Small intestine (tissue), 7 donors: Measurements from ENCODE around the gene HIVEP1. TPM values are rescaled to one million over a fixed set of nuclear protein-coding genes. Genes with fewer than 3 reads are reported as not detected.

Experiments used
- DNase-seq, 2 donors: peaks; one replicate each; pipeline versions ENCODE4 v3.0.0 to v3.0.0-alpha.2; 2013
- FAIRE-seq: peaks from 2 replicates; lab custom pipeline; 2012; peaks lifted over from hg19 to GRCh38; lab: Jason Lieb, UNC
- H3K27ac ChIP-seq, 3 donors: one replicate each; pipeline ENCODE4 v1.5.1; 2013; ENCODE audit warnings: low read length in 2 of 3, mild to moderate bottlenecking in 2 of 3, control low read depth in 1 of 3, inconsistent platforms in 1 of 3, low read depth in 1 of 3, moderate library complexity in 1 of 3
- H3K27me3 ChIP-seq, 3 donors: one replicate each; pipeline ENCODE4 v1.6.1; 2013; ENCODE audit warnings: low read length in 3 of 3, inconsistent platforms in 1 of 3; ENCODE audit not compliant: control insufficient read depth in 3 of 3, insufficient read depth in 3 of 3
- H3K36me3 ChIP-seq, 3 donors: one replicate each; pipeline ENCODE4 v1.6.1; 2013; ENCODE audit warnings: low read length in 3 of 3, inconsistent platforms in 1 of 3, low read depth in 1 of 3, mild to moderate bottlenecking in 1 of 3, moderate library complexity in 1 of 3; ENCODE audit not compliant: control insufficient read depth in 3 of 3, insufficient read depth in 2 of 3
- H3K4me1 ChIP-seq, 3 donors: one replicate each; pipeline ENCODE4 v1.6.1; 2013; ENCODE audit warnings: low read length in 2 of 3, inconsistent platforms in 1 of 3, low read depth in 1 of 3, mild to moderate bottlenecking in 1 of 3, moderate library complexity in 1 of 3; ENCODE audit not compliant: control insufficient read depth in 3 of 3, insufficient read depth in 2 of 3
- H3K4me3 ChIP-seq, 3 donors: one replicate each; pipeline ENCODE4 v1.5.1; 2013; ENCODE audit warnings: low read length in 3 of 3, control low read depth in 1 of 3, inconsistent platforms in 1 of 3, low read depth in 1 of 3, mild to moderate bottlenecking in 1 of 3, moderate library complexity in 1 of 3
- H3K9me3 ChIP-seq, 2 donors: one replicate each; pipeline ENCODE4 v1.6.1; 2013; ENCODE audit warnings: low read depth in 1 of 2, low read length in 1 of 2; ENCODE audit not compliant: control insufficient read depth in 2 of 2, insufficient read depth in 1 of 2
- WGBS, 3 donors: extraction: QIAGEN DNeasy Blood & Tissue Kit; methylation state at CpG; one replicate each; pipeline ENCODE4 v1.1.7; 2013; 5-methylcytosine and 5-hydroxymethylcytosine counted together
- polyA plus RNA-seq, 4 donors: library from polyadenylated mRNA; stranded (reverse) in 3 of 4; unstranded in 1 of 4; fragments of 200-250 nt in 3 of 4; fragments of 120-200 nt in 1 of 4; gene quantifications; one replicate each; pipeline versions ENCODE4 v1.2.1 to v1.2.3, GENCODE V29; 2013
- donor health status: healthy with polysubstance abuse.
- donor health status: control.
- donor health status: control.
- donor health status: Bipolar disorder and iron deficiency.
- donor health status: healthy.

The HIVEP1 gene
- polyA plus RNA-seq, 4 donors, result 4.9 to 25.4 (median 6.4) TPM

- no peak for FAIRE-seq
- Histone ChIP-seq H3K27ac (no peak overlapping the region), H3K36me3 (no peaks in the 10 kb centered on the region), H3K4me3 (no peak overlapping the region), H3K4me1 (no peaks in the 10 kb centered on the region), H3K9me3 (no peaks in the 10 kb centered on the region), H3K27me3 (no peaks in the 10 kb centered on the region)
- WGBS, 3 donors, result 70 to 98% (median 73%) methylated on average over 3 to 4 of the region's 4 CpGs
- no peak for DNase-seq
Observed at GRCh38 chr6:12186528-12186927, 174.4 kb downstream of the HIVEP1 start.

DNA sequence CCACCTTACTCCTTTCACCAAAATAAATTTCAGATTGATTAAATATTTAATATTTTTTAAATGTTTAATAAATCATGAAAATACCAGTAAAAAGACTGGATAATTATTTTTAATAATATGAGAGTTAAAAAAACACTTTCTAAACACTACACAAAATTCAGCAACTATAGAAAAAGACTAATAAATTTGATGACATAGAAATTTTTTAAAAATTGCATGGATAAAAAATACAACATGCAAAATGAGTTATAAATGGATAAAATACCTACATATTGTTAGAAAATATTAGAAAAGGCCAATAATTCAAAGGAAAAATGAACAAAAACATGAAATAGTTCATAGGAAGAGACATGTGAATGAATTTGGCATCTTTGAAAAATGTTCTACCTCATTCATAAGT lies 177.0 kb downstream of the HIVEP1 start:
- Histone ChIP-seq H3K9me3 (no peaks in the 10 kb centered on the region), H3K4me3 (no peak overlapping the region), H3K36me3 (no peaks in the 10 kb centered on the region), H3K27me3 (no peaks in the 10 kb centered on the region), H3K27ac (no peak overlapping the region), H3K4me1 (no peaks in the 10 kb centered on the region)
- no peak for DNase-seq
- peak; percentile 89 for FAIRE-seq

DNA sequence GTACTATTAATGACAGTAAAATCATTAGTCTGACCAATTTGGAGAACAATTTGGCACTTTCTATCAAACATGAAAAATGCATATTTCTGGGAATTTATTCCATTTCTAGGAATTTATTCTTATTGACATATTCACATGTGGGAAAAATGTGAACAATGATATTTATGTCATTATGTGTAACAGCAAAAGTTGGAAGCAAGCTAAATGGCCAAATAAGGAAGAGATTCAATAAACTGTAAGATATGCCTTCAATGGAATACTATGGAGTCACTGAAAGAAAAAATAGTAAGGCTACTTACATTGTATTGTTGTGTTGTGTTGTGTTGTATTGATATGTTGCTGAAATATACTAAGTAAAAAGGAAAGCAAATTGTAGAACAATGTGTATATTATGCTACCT lies 177.5 kb downstream of the HIVEP1 start:
- Histone ChIP-seq H3K27ac (no peak overlapping the region), H3K9me3 (no peaks in the 10 kb centered on the region), H3K4me1 (no peaks in the 10 kb centered on the region), H3K27me3 (no peaks in the 10 kb centered on the region), H3K4me3 (no peak overlapping the region), H3K36me3 (no peaks in the 10 kb centered on the region)
- FAIRE-seq (no peak), DNase-seq (no peak)

DNA sequence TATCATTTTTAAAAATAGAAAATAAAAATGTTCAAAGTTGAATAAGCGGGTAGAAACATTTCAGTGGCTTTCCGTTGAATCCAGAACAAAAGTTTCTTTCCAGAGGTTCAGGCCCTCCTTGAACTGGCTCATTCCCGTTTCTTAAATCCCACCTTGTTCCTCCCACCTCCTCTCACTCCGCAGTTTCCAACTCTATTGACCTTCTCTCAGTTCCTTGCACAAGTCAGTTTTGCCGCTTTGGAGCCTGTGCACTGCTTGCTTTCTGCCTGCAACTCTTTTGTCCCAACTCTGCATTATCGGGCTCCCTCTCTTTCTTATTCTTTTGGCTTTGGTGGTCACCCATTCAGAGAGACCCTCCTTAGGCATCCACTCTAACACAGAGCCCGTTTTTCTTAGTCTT lies 178.1 kb downstream of the HIVEP1 start:
- H3K36me3 ChIP-seq, result no peaks in the 10 kb centered on the region
- no peak overlapping the region for H3K27ac ChIP-seq
- H3K9me3 ChIP-seq, result no peaks in the 10 kb centered on the region
- H3K27me3 ChIP-seq, result no peaks in the 10 kb centered on the region
- no peak overlapping the region for H3K4me3 ChIP-seq
- no peak for DNase-seq
- WGBS, 3 donors, result 85 to 86% (median 86%) methylated on average over 7 of the region's 7 CpGs
- FAIRE-seq, result no peak
- H3K4me1 ChIP-seq, result no peaks in the 10 kb centered on the region

GRCh38 chr6:12196326-12196936 lies 184.3 kb downstream of the HIVEP1 start:
- no peaks in the 10 kb centered on the region for H3K9me3 ChIP-seq
- no peaks in the 10 kb centered on the region for H3K27me3 ChIP-seq
- no peak for FAIRE-seq
- 84 to 88% (median 86%) methylated on average over 6 of the region's 6 CpGs for WGBS, 3 donors
- no peak overlapping the region for H3K27ac ChIP-seq
- H3K36me3 ChIP-seq, result no peaks in the 10 kb centered on the region
- DNase-seq, result no peak
- H3K4me1 ChIP-seq, result no peaks in the 10 kb centered on the region
- no peak overlapping the region for H3K4me3 ChIP-seq

DNA sequence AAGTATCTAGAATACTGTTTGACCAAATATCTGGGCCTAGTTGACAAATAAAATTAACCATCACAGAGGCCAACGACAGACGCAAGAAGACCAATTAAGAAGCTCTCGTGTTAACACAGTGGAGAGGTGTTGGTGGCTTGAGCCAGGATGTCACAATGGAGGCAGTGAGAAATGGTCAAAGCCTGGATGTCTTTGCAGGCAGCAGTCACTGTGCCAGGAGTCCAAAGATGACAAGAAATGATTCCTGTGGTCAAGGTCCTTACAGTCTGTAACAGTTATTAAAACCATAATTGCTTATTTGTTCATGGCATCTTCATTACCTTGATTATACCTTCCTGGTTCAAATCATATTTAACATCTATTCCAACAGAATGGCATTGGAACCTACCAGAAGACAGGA lies 186.7 kb downstream of the HIVEP1 start:
- 90 to 96% (median 93%) methylated on average over 3 of the region's 3 CpGs for WGBS, 3 donors
- Histone ChIP-seq H3K27me3 (no peaks in the 10 kb centered on the region), H3K36me3 (no peaks in the 10 kb centered on the region), H3K27ac (no peak overlapping the region), H3K4me3 (no peak overlapping the region), H3K4me1 (no peaks in the 10 kb centered on the region), H3K9me3 (no peaks in the 10 kb centered on the region)
- DNase-seq, result peak; percentile 17 to 68
- FAIRE-seq, result no peak

DNA sequence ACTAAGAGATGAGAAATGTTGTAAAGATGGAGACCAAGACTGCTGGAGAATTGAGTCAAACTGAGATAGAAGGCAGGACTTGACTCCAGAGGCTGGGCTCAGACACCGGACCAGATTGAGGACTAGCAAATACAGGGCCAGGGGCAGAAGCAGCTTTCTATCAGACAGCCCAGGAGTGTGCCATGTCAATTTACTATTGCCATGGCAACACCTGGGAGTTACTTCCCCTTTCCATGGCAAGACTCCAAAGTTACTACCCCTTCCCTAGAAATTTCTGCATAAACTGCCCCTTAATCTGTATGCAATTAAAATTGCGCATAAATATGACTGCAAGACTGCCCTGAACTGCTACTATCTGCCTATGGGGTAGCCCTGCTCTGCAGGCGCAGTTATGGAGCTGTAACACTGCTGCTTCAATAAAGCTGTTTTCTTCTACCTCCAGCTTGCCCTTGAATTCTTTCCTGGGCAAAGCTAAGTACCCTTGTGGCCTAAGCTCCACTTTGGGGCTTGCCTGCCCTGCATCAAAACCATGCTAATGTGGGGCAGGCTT lies 188.0 kb downstream of the HIVEP1 start:
- DNase-seq (no peak), FAIRE-seq (no peak)
- Histone ChIP-seq H3K36me3 (no peaks in the 10 kb centered on the region), H3K27me3 (no peaks in the 10 kb centered on the region), H3K4me3 (no peak overlapping the region), H3K4me1 (no peaks in the 10 kb centered on the region), H3K27ac (no peak overlapping the region), H3K9me3 (no peaks in the 10 kb centered on the region)
- 94 to 98% (median 95%) methylated on average over 3 of the region's 3 CpGs for WGBS, 3 donors

DNA sequence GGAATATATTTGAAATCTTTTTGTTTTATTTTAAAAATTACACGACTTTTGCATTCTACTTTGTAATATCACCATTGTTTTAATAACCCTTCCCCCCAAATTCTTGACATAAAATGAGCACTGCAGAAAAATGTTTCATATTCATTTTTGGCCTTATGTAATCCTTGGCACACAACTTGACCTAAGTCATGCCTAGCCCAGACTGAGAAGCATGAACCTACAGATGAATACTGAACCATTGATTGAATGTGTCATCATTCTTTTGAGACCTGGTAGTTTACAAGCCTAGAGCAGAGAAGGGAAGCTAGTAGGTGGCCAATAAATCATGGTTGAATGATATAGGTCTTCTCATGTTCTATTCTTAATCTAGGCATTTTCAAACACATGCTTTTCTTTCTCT lies 188.6 kb downstream of the HIVEP1 start:
- H3K9me3 ChIP-seq, result no peaks in the 10 kb centered on the region
- H3K27ac ChIP-seq, result no peak overlapping the region
- H3K4me3 ChIP-seq, result no peak overlapping the region
- no peak for DNase-seq
- WGBS, 3 donors, result 29 to 89% (median 85%) methylated on average over 1 of the region's 1 CpG
- no peaks in the 10 kb centered on the region for H3K27me3 ChIP-seq
- no peaks in the 10 kb centered on the region for H3K36me3 ChIP-seq
- FAIRE-seq, result no peak
- no peaks in the 10 kb centered on the region for H3K4me1 ChIP-seq

- DNase-seq, result peak in 1 of 2 donors; percentile 72
- Histone ChIP-seq H3K4me3 (no peak overlapping the region), H3K4me1 (no peaks in the 10 kb centered on the region), H3K27ac (peak overlapping the region in 1 of 3 donors; percentile 35), H3K9me3 (no peaks in the 10 kb centered on the region), H3K36me3 (no peaks in the 10 kb centered on the region), H3K27me3 (no peaks in the 10 kb centered on the region)
- FAIRE-seq, result no peak
- WGBS, 3 donors, result 61 to 74% (median 62%) methylated on average over 6 of the region's 6 CpGs
Observed at GRCh38 chr6:12203001-12203400, 190.9 kb downstream of the HIVEP1 start.
